HepG2 (cell line): ENCODE measurements around the gene CAPZB. TPM values are rescaled to one million over a fixed set of nuclear protein-coding genes. Genes with fewer than 3 reads are reported as not detected.

Experiments used
- ATAC-seq: fragments of 200-7000 bp; cut with Tn5 transposase; 3 replicates; pipeline ENCODE4 v1.9.1; 2020; ENCODE audit warnings: mild to moderate bottlenecking, moderate library complexity
- BruUV-seq: library from RNA; stranded (reverse); fragments of 400-500 nt; replicated peaks from 2 replicates; lab custom pipeline; 2021; lab: Mats Ljungman, UMichigan
- CTCF ChIA-PET: fragments of 300-600 bp; formaldehyde crosslinking; extraction: SDS; loops from one replicate; lab custom pipeline; 2021; ENCODE audit warnings: low total read pairs, inconsistent platforms, low intra/inter-chr PET ratio; lab: Yijun Ruan, JAX
- POLR2A ChIA-PET: fragments of 350-600 bp; sonication (Branson Sonifier 250); formaldehyde crosslinking; loops from one replicate; lab custom pipeline; 2020; ENCODE audit warnings: antibody characterized with exemption, inconsistent platforms; lab: Yijun Ruan, JAX
- DNase-seq: peaks from one replicate; pipeline ENCODE4 v3.0.0-alpha.2; 2015; ENCODE audit warnings: low spot score
- FAIRE-seq: peaks from 3 replicates; lab custom pipeline; 2011; peaks lifted over from hg19 to GRCh38; lab: Jason Lieb, UNC
- H2AFZ ChIP-seq: one replicate; pipeline ENCODE4 v1.6.1; 2011; ENCODE audit warnings: low read length, inconsistent platforms
- H3K27ac ChIP-seq: fragments of 300-600 bp; 3 replicates; pipeline ENCODE4 v1.8.0; 2011; ENCODE audit warnings: mixed run types, mild to moderate bottlenecking, mixed read lengths, low read length, inconsistent platforms; ENCODE audit not compliant: insufficient read depth; ENCODE audit errors: extremely low read length
- H3K27me3 ChIP-seq, 2 experiments: fragments of 200-600 bp in 1 of 2; 2 replicates in 1 of 2; 3 replicates in 1 of 2; pipeline versions ENCODE4 v1.6.0 to v1.8.0; 2011; ENCODE audit warnings: low read length in 2 of 2, mild to moderate bottlenecking in 2 of 2, moderate library complexity in 2 of 2, inconsistent platforms in 1 of 2; ENCODE audit not compliant: insufficient read depth in 2 of 2, control insufficient read depth in 1 of 2
- H3K36me3 ChIP-seq, 2 experiments: fragments of 200-600 bp in 1 of 2; replicated peaks in 1 of 2; 2 replicates in 1 of 2; 3 replicates in 1 of 2; pipeline versions ENCODE4 v1.5.1 to v1.8.0; 2011; ENCODE audit warnings: low read length in 2 of 2, inconsistent platforms in 1 of 2; ENCODE audit not compliant: insufficient read depth in 2 of 2, control insufficient read depth in 1 of 2
- H3K4me1 ChIP-seq: 2 replicates; pipeline ENCODE4 v1.5.1; 2012; ENCODE audit warnings: low read length, inconsistent platforms; ENCODE audit not compliant: insufficient read depth
- H3K4me2 ChIP-seq: 2 replicates; pipeline ENCODE4 v1.6.0; 2011; ENCODE audit warnings: low read depth, low read length, inconsistent platforms
- H3K4me3 ChIP-seq, 3 experiments: fragments of 200-600 bp in 1 of 3; sonication (generic), shearing (Covaris generic) in 1 of 3; replicated peaks in 1 of 3; 2 replicates each; pipeline ENCODE4 v1.5.1; 2011 to 2016; ENCODE audit warnings: low read length in 3 of 3, inconsistent platforms in 2 of 3, low read depth in 2 of 3, mild to moderate bottlenecking in 2 of 3, control low read depth in 1 of 3, mixed read lengths in 1 of 3; ENCODE audit not compliant: insufficient read depth in 1 of 3
- H3K79me2 ChIP-seq: one replicate; pipeline ENCODE4 v1.6.1; 2011; ENCODE audit warnings: low read length, inconsistent platforms; ENCODE audit not compliant: insufficient read depth
- H3K9ac ChIP-seq: 2 replicates; pipeline ENCODE4 v1.6.0; 2011; ENCODE audit warnings: mild to moderate bottlenecking, low read depth, low read length, inconsistent platforms; ENCODE audit not compliant: insufficient read depth
- H3K9me3 ChIP-seq: 2 replicates; pipeline ENCODE4 v1.5.1; 2012; ENCODE audit warnings: mild to moderate bottlenecking, low read length
- H4K20me1 ChIP-seq: 2 replicates; pipeline ENCODE4 v1.6.0; 2011; ENCODE audit warnings: inconsistent platforms, mild to moderate bottlenecking, low read length, moderate library complexity; ENCODE audit not compliant: insufficient read depth
- HCFC1 ChIP-seq: fragments of 150-350 bp; IDR thresholded peaks from 2 replicates; pipeline ENCODE4 v1.6.1; 2014; ENCODE audit warnings: low read depth, low read length
- KDM5A ChIP-seq: fragments of 200-600 bp; sonication (generic); IDR thresholded peaks from 2 replicates; pipeline ENCODE4 v1.7.0; 2018; ENCODE audit warnings: antibody characterized with exemption, mild to moderate bottlenecking, low read length, borderline replicate concordance
- NR2C2 ChIP-seq: sonication (generic); formaldehyde crosslinking; IDR thresholded peaks from 2 replicates; pipeline ENCODE4 v1.4.0; 2020; ENCODE audit warnings: missing genetic modification reagents, mild to moderate bottlenecking, moderate library complexity, borderline replicate concordance
- PRPF4 ChIP-seq: fragments of 200-400 bp; formaldehyde crosslinking; IDR thresholded peaks from 2 replicates; pipeline ENCODE4 v1.6.1; 2016; ENCODE audit warnings: low read length, low read depth; ENCODE audit not compliant: poor library complexity, severe bottlenecking
- ZBTB38 ChIP-seq: sonication (generic); formaldehyde crosslinking; IDR thresholded peaks from 2 replicates; pipeline ENCODE4 v1.5.1; 2020; ENCODE audit warnings: mild to moderate bottlenecking, missing genetic modification reagents
- ZBTB44 ChIP-seq: sonication (generic); formaldehyde crosslinking; IDR thresholded peaks from 2 replicates; pipeline ENCODE4 v1.4.0; 2020; ENCODE audit warnings: missing genetic modification reagents
- WGBS: methylation state at CpG from one replicate; pipeline ENCODE4 v1.1.6; 2017; ENCODE audit warnings: low lambda C conversion rate; 5-methylcytosine and 5-hydroxymethylcytosine counted together
- in situ Hi-C: cut with HindIII; loops from 2 replicates; pipeline ENCODE4 v1.10.0; 2017; ENCODE audit warnings: low pct_unique_long_range_greater_than_20kb; ENCODE audit not compliant: extremely low pct_ligation_motif_present
- intact Hi-C: fragments of 100-400 bp; cut with micrococcal nuclease; formaldehyde crosslinking; loops from one replicate; pipeline ENCODE4 v1.10.0; 2022; ENCODE audit not compliant: unreplicated experiment
- polyA plus RNA-seq, 8 experiments: library from polyadenylated mRNA; depleted of rRNA in 3 of 8; stranded (reverse) in 7 of 8; unstranded in 1 of 8; fragments of >200 nt; fragmentation: Illumina TruSeq in 4 of 8; extraction: Trizol in 4 of 8; gene quantifications; 2 replicates each; pipeline versions ENCODE4 v1.2.1 to v1.2.3, GENCODE V29; 2011 to 2016; ENCODE audit warnings: low read depth in 4 of 8, missing spikeins in 1 of 8, mixed read lengths in 1 of 8; ENCODE audit not compliant: insufficient read depth in 1 of 8
- total RNA-seq, 5 experiments: library from RNA; depleted of rRNA; stranded (reverse); fragments of >200 nt; fragmentation: Illumina TruSeq; extraction: Trizol; gene quantifications; 2 replicates each; pipeline ENCODE4 v1.2.3, GENCODE V29; 2016; ENCODE audit warnings: low read depth in 1 of 5

CAPZB gene
- total and polyA plus RNA-seq, 2 of the 13 experiments (the other 11 are each of a cell fraction or from before 2014, with no cell fraction given): 58.9 to 76.9 TPM

- in situ Hi-C loops (no loop called here), intact Hi-C loops (no loop called here)
- no peak for FAIRE-seq
- ChIA-PET POLR2A (interaction anchor here (1.2 to 1.7 kb wide), 2 partner anchors 28 kb away, joined by 4 to 6 read pairs; no protein-coding TSS in a partner anchor), CTCF (no interaction called here)
- H2AFZ ChIP-seq: no peak overlapping the region
- H3K4me1 ChIP-seq: peaks cover 99% of the 10 kb centered on the region
- no peak overlapping the region for H3K4me3 ChIP-seq
- H4K20me1 ChIP-seq: peaks cover 4% of the 10 kb centered on the region; the same call in 1 of the 2 replicates
- TF ChIP-seq NR2C2 (CRISPR knock-in tag): no peak
- TF ChIP-seq HCFC1: no peak
- peak; percentile 45 for TF ChIP-seq ZBTB38 (CRISPR knock-in tag)
- peak; percentile 60 for TF ChIP-seq PRPF4
- WGBS: 95% methylated on average over 17 of the region's 17 CpGs
- no TSS peak for BruUV-seq
- no peak for DNase-seq
- H3K27ac ChIP-seq: peak overlapping the region; percentile 59
- ATAC-seq: no peak
- peaks cover 0 to 3% of the 10 kb centered on the region in 2 experiments; a peak in 3 of 5 replicates for H3K36me3 ChIP-seq
- no peaks in the 10 kb centered on the region for H3K27me3 ChIP-seq
- no peaks in the 10 kb centered on the region for H3K9me3 ChIP-seq
- H3K4me2 ChIP-seq: no peak overlapping the region
- H3K9ac ChIP-seq: no peak overlapping the region
- H3K79me2 ChIP-seq: peaks cover 83% of the 10 kb centered on the region
These were observed 47.4 kb downstream of the CAPZB start for GRCh38 chr1:19437891-19438294.

GRCh38 chr1:19436716-19437476 is 48.4 kb downstream of the CAPZB start:
- peak overlapping the region in 1 of 3 experiments; percentile 12; a peak in 1 of 6 replicates for H3K4me3 ChIP-seq
- peak overlapping the region; percentile 41 for H3K9ac ChIP-seq
- no peaks in the 10 kb centered on the region for H3K27me3 ChIP-seq
- ChIA-PET POLR2A (interaction anchor here (1.2 to 1.7 kb wide), 2 partner anchors 27 to 29 kb away, joined by 4 to 6 read pairs; no protein-coding TSS in a partner anchor), CTCF (interaction anchor here (1.1 kb wide), 1 partner anchor 9 kb away, joined by 3 read pairs; no protein-coding TSS in a partner anchor)
- DNase-seq (peak; percentile 95), FAIRE-seq (peak; percentile 99), ATAC-seq (peak; percentile 98)
- intact Hi-C loops (loop anchor here (1.0 kb wide), 1 partner anchor 46 kb away; no protein-coding TSS in a partner anchor), in situ Hi-C loops (no loop called here)
- H4K20me1 ChIP-seq: peaks cover 4% of the 10 kb centered on the region; the same call in 1 of the 2 replicates
- peaks cover 93% of the 10 kb centered on the region for H3K4me1 ChIP-seq
- H3K36me3 ChIP-seq: peaks cover 0 to 3% of the 10 kb centered on the region in 2 experiments; a peak in 2 of 5 replicates
- H3K27ac ChIP-seq: peak overlapping the region; percentile 59
- no peak overlapping the region for H2AFZ ChIP-seq
- no peaks in the 10 kb centered on the region for H3K9me3 ChIP-seq
- peaks cover 82% of the 10 kb centered on the region for H3K79me2 ChIP-seq
- 28% methylated on average over 8 of the region's 8 CpGs for WGBS
- H3K4me2 ChIP-seq: peak overlapping the region; percentile 43
- BruUV-seq: no TSS peak
- no peak for TF ChIP-seq KDM5A
- no peak for TF ChIP-seq ZBTB44 (CRISPR knock-in tag)
